HG03442 (cell line): ENCODE results near the gene ADAMTS2.
"Not testable (repeated sequence)": the region's sequence is repeated elsewhere in the genome, so short reads cannot be mapped to it uniquely, and the experiment has no call there.

Experiments used
- ATAC-seq: cut with Tn5 transposase; IDR thresholded peaks from one replicate; pipeline ENCODE4 v1.9.1; 2021; ENCODE audit warnings: mild to moderate bottlenecking, moderate library complexity; ENCODE audit not compliant: unreplicated experiment

ADAMTS2 gene

DNA sequence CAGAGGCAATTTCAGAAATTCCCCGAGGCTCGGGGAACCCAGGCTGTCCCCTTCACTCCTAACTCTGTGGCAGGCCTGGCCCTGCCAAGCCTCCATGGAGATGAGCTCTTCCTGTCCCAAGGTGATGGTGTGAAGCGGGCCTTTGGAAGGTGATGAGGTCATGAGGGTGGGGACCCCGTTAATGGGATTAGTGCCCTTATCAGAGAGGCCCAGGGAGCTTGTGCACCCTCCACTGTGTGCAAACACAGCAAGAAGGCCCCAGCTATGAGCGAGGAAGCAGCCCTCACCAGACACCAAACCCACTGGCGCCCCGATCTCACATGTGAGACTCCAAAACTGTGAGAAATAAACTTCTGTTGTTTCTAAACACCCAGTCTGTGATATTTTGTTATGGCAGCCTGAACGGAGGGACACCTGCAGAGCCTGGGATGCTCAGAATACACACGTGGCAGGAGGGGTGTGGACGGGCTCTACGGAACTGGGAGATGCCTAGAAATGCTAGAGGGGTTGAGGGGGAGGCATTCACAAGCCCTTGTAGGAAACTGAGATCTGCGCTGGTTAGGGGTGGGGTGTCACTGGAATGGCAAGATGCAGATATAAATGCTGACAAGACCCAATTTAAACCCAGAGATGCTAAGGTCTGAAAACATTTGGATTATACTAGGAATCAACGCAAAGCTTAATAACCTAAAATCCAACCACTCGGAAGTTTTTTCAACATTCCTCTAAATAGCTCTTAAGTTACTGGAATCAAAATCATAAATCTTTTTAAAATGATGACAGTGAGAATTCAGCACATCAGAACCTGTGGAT, 46.9 kb downstream of the ADAMTS2 start:
- ATAC-seq = no peak

DNA sequence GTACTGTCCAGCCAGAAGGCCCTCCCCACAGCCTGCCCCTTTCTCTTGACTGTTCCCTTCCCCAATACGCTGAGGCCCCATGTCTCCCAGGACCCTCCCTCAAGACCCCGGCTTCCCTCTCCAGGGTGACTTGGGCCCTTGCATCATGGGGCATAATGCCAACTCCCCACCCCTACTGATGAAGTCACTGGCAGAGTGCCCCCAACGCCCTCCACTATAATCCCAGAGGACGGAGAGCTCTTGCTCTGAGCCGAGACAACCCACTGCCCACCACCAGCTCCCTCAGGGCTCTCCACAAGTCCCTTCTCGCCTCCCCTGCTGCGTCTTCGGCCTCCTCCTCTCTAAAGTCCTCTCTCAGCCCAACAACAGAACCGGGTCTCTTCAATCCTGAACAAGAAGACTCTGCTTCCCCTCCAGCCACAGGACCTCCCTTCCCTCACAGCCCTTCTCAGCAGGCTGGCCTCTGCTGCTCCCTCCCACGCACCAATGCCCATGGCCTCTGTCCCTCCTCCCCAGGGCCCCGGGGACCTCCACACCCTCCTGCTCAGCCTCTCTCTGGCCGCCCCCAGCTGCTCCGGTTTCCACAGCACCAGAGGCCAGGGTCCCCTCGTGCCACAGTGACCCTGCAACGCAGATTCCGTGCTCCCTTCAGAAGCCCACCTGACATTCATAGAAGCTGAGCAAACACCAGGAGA, 47.6 kb downstream of the ADAMTS2 start:
- ATAC-seq = no peak

DNA sequence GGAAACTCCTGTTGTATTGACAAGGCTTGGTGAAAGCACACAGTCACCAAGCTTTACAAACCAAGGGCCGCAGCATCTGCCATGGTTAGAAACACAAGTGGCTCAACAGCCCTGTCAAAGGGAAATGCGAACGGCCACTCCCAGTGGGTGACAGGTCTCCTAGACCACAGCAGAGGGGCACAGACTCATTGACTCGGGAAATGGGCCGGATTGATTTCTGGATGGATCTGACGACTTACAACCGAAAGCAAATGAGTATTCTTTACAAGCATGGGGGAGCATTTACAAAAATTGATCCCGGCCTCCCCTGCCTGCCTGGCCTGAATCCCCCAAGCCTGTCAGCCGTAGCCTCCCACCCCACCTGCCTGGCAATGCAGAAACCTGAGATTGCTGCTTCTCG, 48.2 kb downstream of the ADAMTS2 start:
- ATAC-seq = no peak

DNA sequence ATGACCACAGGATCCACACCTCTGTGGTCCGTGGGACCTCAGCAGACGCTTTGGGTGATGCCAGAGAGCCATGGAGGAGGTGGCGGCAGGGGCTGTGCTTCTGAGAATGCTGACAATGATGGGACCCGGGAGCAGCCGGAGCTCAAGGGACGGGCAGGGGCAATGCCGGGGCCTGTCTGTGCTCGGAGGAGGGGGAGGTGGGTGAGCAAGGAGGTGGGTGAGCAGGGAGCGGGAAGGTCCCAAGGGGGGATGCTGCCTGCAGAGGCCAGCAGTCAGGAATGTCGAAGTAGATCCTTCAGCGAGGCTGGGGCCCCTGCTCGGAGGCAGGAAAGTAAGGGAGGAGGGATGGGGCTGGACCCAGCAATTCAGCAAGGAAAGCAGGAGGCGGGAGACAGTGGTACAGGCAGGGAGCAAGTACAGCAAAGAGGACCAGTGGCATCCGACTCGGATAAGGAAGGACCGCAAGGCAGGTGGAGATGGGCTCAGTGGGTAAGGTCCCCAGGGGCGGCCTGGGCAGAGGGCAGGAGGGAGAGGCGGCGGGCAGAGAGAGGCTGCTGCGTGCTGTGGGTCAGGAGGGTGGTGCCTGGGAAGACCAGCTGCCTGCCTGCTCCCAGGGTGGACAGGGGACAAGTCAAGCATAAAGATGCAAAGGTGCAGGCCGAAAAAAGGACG, 49.0 kb downstream of the ADAMTS2 start:
- no peak for ATAC-seq

DNA sequence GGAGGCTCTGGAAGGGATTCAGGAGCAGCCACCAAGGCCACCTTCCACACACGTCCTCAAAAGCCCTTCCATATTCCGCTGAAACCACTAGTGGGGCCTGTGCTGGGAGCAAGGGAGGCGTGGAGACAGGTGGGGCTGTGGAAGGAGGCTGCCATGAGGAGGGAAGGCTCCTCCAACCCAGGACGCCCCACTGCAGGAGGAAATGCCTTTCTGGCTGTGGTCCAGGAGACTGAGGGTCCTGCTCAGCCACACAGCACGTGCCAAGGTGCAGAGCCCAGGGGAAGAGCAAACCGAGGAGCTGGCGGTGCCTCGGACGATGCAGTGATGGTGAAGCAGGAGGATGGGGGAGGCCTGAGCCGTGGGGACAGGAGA, 49.5 kb downstream of the ADAMTS2 start:
- ATAC-seq = no peak

DNA sequence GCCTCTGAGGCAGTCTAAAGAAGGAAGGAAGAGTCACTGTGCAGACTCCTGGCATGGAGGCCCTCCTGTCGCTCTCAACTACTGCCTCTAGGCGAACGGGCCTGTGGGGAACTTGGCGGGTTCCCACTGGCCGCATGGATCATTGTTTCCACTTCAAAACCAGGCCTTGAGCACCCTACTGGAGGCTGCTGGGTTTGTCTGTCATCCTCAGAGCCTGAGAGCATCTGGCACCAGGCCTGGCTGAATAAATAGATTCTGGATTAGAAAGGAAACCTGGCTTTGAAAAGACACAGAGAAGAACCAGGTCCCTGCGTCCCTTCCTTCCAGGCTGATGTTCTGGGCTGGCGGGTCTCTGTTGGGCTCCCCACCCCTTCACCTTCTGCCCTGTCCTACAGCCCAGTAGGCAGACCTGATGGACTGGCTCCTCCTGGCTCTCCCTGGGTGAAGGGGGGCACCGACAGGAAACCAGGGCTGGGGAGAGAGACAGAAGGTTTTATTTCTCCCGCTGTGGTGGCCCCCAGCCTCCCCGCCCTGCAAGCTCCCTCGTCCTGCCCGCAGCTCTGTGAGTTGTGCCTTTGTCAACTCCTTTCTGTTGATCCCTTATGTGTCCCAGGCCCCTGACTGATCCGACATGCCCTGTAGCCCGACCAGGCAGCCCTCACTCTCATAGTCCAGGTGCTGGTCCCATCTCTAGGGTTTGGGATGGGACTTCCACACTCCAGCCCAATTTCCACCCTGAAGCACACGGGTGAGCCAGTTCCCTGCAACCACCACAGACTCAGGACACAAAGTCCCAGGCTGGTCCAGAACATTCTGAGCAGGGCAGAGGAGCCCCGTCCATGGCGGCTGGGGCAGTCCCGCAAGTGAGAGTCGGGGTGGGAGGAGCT, 50.1 kb downstream of the ADAMTS2 start:
- ATAC-seq = no peak

DNA sequence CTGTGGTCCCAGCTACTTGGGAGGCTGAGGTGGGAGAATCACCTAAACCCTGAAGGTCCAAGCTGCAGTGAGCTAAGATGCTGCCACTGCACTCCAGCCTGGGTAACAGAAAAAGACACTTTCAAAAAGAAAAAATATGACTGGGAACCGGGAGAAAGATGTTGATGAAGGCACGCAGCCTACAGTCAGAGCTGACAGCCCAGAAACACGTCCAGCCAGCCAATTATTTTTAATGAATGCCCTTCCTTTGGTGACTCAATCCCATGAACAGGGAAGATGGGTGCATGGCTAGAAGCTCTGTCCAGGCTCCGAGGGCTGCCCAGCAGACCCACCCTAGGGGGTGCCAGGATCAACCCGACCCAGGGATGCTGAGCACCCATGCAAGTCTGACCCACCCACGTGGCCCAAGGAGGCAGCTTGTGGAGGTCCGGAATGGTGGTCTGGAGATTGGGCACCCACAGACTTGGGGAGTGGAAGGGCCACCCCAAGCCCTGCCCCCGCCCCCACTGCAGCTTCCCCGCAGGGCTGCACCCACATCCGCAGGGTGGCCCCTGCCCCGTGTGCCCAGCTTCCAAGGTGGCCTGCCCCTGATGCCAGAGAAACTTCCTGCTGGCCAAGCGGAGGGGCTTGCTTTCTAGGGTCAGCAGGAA, 51.0 kb downstream of the ADAMTS2 start:
- ATAC-seq = no peak

DNA sequence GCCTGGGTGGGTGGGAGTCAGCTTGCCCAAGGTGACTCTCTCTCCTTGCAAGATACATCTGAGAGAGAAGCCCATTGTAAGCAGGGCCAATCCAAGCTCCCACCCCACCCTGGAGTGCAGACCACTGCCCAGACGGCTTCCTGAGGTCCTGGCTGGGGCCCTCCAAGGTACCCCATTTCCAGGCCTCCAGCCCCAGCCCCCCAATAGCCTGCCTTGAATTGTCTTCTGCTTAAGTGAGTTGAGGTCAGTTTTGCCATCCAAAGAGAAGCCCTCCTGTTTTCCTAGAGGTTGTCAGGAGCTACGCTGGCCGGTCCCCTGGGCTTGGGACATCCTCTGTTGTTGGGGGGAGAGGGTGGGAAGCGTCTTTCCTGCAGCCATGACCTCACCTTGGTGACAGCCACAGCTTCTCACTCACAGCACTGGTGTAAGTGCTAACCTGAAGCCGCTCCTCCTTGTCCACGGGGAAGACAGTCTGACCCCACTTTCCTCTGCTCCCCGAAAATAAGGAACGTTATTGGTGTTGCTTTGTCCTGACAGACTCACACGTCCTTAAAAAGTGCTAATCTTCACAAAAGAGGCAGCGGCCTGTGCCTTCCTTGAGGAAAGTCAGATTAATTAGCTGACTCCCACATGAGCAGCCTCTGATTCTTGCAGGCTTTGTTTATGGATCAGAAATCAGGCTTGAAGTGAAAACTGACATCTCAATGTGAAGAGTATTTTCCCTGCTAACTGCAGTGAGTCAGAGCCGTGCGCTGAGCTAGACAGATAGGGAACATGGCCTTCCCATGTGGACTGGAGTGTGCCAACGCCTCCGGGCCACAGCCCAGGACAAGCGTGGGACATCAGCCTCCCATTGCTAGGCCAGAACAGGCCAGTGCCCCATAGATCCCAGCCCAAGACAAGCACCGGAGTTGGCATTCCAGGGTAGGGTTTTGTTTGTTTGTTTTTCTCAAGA, 52.3 kb downstream of the ADAMTS2 start:
- ATAC-seq = no peak

DNA sequence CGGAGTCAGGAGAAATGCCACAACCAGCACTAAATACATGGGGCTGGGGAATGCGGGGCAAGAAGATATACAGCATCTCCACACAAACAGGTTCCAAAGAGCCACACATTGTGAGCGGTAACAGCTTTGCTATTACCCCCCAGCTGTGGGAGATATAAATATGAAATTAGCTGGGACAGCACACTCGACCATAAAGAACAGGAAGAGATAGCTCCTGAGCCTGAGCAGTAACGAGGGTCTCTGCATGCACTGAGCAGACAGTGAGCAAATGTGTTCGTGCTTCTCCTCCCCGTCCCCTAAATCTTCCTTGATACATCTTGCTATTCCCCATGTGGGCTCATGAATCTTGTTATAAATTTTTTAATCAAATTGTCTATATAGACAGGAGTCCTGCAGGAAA, 53.1 kb downstream of the ADAMTS2 start:
- ATAC-seq = no peak

DNA sequence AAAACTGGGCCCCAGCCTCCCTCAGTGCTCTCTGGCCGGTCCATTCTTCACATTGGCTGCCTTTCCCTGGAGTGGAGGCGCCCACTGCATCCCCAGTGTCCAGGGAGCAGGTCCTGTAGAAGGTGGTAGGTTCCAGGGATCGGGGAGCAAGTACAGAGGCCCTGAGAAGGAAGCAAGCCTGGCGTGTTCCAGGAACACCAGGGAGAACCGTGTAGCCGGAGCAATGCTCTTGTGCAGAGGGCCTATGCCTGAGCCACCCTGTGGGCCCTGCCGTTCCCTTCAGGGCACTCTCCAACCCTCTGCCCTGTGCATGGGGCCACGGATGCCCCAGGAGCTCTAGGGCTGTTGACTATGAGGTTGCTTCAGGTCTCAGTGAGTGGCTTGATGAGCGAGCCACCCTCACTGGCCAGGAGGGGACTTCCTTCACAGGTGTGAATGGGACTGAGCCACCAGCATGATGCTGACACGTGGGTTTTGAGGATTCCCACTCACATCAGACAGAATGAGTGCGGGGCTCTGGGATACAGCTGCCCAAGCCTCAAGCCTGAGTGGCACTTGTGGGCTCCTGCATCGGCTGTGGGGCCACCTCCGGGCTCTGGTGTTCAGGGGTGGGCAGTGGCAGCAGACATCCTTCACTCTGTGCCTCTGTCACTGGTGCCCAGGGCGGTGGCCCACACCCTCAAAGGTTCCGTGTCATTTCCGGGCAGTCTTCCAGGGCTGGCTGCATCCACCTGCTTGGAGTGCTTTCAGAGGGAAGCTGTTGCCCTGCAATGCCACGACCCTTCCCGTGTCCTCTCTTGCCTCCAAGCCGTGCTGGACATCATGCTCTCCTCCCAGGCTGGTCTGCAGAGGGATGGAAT, 54.4 kb downstream of the ADAMTS2 start:
- no peak for ATAC-seq

DNA sequence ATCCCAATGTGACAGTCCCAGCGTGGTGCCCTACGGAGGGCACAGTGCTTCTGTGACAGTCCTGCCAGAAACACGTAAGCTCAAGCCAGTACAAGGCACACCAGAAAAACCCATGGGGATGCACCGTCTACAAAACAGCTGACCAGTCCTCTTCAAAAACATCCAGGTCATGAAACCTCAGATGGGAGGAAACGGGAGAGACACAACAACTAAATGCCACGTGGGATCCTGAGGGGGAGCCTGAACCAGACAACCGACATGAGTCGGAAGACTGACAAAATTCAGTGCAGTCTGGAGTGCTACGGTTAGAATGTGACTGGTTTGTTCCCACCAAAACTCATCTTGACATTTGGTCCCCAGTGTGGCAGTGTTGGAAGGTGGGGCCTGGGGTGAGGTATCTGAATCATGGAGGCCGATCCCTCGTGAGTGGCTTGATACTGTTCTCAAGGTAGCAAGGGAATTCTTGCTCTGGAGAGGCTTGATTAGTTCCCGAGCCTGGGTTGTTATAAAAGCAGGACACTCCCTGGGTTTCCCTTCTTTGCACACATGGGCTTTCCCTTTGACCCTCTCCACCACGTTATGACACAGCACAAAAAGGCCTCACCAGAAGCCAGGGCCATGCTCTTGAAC, 55.4 kb downstream of the ADAMTS2 start:
- ATAC-seq = no peak

DNA sequence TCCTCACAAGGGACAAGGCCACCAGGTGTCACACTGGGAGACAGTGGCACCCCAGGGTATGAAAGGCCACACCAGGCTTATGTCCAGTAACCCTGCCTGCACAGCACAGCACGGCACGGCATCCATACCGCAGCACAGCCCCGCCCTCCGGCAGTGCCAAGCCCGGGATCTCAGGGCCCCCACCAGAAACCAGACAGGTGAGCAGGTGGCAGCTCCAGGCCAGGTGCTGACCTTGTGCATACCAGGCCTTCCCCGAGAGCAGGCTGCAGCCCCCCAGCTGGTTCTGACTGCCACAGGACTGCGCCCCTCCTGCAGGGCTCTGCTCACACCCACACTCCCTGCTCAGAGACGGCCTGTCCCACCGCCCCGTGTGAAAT, 56.5 kb downstream of the ADAMTS2 start:
- ATAC-seq = no peak

DNA sequence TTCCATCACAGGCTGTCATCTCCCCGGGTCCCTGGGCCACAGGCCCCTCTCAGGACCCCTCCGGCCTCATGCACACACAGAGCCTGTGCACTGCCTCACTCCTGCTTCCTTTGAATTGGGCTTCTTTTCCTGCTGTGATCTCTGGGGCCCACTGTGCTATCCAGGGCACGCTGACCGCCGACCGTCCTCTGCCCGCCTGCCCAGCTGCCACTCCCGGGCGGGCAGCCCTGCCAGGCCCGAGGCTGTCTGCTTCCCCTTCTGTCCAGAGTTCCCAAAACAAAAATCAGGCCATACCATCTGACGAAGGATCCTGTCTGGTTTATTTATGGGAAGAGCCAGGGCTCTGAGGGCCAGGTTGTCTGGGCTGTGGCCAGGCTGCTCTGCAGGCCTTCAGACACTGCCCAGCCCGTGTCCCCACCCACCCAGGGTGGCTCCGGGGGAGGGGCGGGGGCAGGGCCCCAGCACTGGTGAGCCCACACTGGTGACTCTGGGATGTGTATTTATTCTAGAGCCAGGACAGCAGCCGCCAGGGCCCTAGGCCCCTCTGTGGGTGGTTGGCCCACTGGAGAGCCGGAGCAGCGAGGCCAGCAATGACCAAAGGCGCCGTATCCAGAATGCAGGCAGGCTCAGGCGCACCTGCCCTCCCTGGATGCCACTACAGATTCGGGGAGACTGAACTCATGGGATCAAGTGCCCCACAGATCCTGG, 57.0 kb downstream of the ADAMTS2 start:
- no peak for ATAC-seq

DNA sequence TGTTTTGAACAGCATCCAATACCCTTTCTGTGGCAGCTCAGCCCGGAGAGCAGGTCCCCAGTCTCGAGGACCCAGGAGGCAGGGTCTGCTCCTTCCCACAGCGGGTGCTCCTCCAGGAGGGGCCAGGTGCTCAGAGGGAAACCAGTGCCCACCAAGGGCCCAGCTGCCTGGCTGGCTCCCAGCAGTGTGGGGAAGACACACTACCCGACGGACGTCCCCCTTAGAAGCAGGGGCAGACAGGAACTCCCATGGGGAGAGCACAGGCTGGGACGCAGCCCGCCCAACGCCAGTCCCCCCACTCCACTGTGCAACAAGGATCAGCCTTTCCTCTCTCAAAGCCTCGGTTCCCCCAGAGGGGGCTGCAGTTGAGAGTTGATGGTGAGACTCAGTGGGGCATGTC, 57.6 kb downstream of the ADAMTS2 start:
- no peak for ATAC-seq

DNA sequence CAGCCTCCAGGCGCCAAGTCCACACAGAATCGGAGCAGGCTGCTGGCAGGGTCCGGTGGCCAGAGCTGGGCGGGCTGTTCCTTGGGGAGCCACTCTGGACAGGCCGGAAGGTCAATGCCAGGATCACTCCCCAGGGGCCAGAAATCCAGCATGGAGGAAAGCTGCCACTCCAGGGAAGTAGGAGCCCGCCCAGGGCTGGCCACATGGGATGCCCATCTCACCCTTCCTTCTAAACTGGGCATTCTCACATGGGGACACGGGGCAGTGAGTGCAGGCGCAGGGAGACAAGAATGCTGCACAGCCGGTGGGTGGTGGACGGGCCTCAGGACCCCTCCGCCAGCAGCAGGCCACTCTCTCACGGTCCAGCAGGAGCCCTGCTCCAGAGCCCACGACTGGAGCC, 58.2 kb downstream of the ADAMTS2 start:
- no peak for ATAC-seq

DNA sequence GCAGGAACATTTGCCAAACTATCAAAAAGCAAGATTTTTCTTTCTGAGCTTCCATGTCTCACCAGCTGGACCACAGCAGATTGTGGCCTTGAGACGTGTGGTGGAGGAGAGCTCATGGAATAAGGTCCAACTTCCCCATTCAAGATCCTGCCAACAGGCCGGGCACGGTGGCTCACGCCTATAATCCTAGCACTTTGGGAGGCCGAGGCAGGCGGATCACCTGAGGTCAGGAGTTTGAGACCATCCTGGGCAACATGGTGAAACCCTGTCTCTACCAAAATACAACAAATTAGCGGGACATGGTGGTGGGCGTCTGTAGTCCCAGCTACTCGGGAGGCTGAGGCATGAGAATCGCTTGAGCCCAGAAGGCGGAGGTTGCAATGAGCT, 59.5 kb downstream of the ADAMTS2 start:
- not testable (repeated sequence) for ATAC-seq
